Astrocyte (in vitro differentiated cells and primary cell): ENCODE data around the gene NAALADL1. TPM values are rescaled to one million over a fixed set of nuclear protein-coding genes. Genes with fewer than 3 reads are reported as not detected.

Experiments used
- DNase-seq: peaks from one replicate; pipeline ENCODE4 v3.0.0-alpha.2; 2010; ENCODE audit warnings: low read depth
- FAIRE-seq: peaks from 2 replicates; lab custom pipeline; 2011; peaks lifted over from hg19 to GRCh38; lab: Jason Lieb, UNC
- H2AFZ ChIP-seq: 2 replicates; pipeline ENCODE4 v1.6.0; 2012; ENCODE audit warnings: low read depth, low read length, inconsistent platforms
- H3K27ac ChIP-seq: 2 replicates; pipeline ENCODE4 v1.5.1; 2011; ENCODE audit warnings: low read depth, low read length, inconsistent platforms
- H3K27me3 ChIP-seq: 2 replicates; pipeline ENCODE4 v1.6.0; 2011; ENCODE audit warnings: low read length, inconsistent platforms; ENCODE audit not compliant: insufficient read depth
- H3K36me3 ChIP-seq: 2 replicates; pipeline ENCODE4 v1.5.1; 2011; ENCODE audit warnings: low read length, inconsistent platforms; ENCODE audit not compliant: insufficient read depth
- H3K4me1 ChIP-seq: 2 replicates; pipeline ENCODE4 v1.5.1; 2011; ENCODE audit warnings: low read length, inconsistent platforms; ENCODE audit not compliant: insufficient read depth
- H3K4me2 ChIP-seq: 2 replicates; pipeline ENCODE4 v1.6.0; 2012; ENCODE audit warnings: low read length, inconsistent platforms
- H3K4me3 ChIP-seq: 2 replicates; pipeline ENCODE4 v1.5.1; 2011; ENCODE audit warnings: low read depth, mild to moderate bottlenecking, low read length, inconsistent platforms; ENCODE audit not compliant: insufficient read depth
- H3K79me2 ChIP-seq: 2 replicates; pipeline ENCODE4 v1.6.0; 2012; ENCODE audit warnings: mild to moderate bottlenecking, low read length, inconsistent platforms; ENCODE audit not compliant: insufficient read depth
- H3K9ac ChIP-seq: 2 replicates; pipeline ENCODE4 v1.6.0; 2012; ENCODE audit warnings: mild to moderate bottlenecking, low read length, inconsistent platforms
- H3K9me3 ChIP-seq: 2 replicates; pipeline ENCODE4 v1.5.1; 2012; ENCODE audit warnings: low read depth, mild to moderate bottlenecking, low read length, inconsistent platforms; ENCODE audit not compliant: insufficient read depth
- H4K20me1 ChIP-seq: 2 replicates; pipeline ENCODE4 v1.6.0; 2012; ENCODE audit warnings: low read length, inconsistent platforms; ENCODE audit not compliant: insufficient read depth
- H3K27ac Mint-ChIP-seq: one replicate; pipeline ENCODE4 v1.8.0; 2021; ENCODE audit warnings: mild to moderate bottlenecking, mixed read lengths; ENCODE audit not compliant: unreplicated experiment
- H3K27me3 Mint-ChIP-seq: one replicate; pipeline ENCODE4 v1.8.0; 2021; ENCODE audit warnings: low read depth, mixed read lengths; ENCODE audit not compliant: unreplicated experiment
- H3K36me3 Mint-ChIP-seq: one replicate; pipeline ENCODE4 v1.8.0; 2021; ENCODE audit warnings: low read depth, mixed read lengths; ENCODE audit not compliant: unreplicated experiment
- H3K4me1 Mint-ChIP-seq: one replicate; pipeline ENCODE4 v1.8.0; 2021; ENCODE audit warnings: low read depth, mixed read lengths; ENCODE audit not compliant: unreplicated experiment
- H3K4me3 Mint-ChIP-seq: one replicate; pipeline ENCODE4 v1.8.0; 2021; ENCODE audit warnings: mild to moderate bottlenecking, moderate library complexity, mixed read lengths; ENCODE audit not compliant: unreplicated experiment
- H3K9me3 Mint-ChIP-seq: one replicate; pipeline ENCODE4 v1.8.0; 2021; ENCODE audit warnings: mild to moderate bottlenecking, mixed read lengths; ENCODE audit not compliant: unreplicated experiment
- CTCF ChIP-seq: IDR thresholded peaks from 2 replicates; pipeline ENCODE4 v1.5.1; 2011; ENCODE audit warnings: low read depth, mild to moderate bottlenecking, inconsistent platforms, low read length, moderate library complexity; ENCODE audit not compliant: insufficient read depth
- EZH2 ChIP-seq: IDR thresholded peaks from 2 replicates; pipeline ENCODE4 v1.6.1; 2012; ENCODE audit warnings: mild to moderate bottlenecking, low read length, inconsistent platforms; ENCODE audit not compliant: insufficient read depth
- total RNA-seq: library from RNA; stranded (reverse); gene quantifications from 2 replicates; pipeline ENCODE4 v1.2.1, GENCODE V29; 2021

The NAALADL1 gene
- total RNA-seq, 1 donor from 2014 or later = not detected

- no peak for TF ChIP-seq CTCF
- no peak for TF ChIP-seq EZH2
- H3K27me3 Mint-ChIP-seq = peaks cover 34% of the 10 kb centered on the region
Observed at GRCh38 chr11:65059523-65059922, 1.2 kb upstream of the NAALADL1 start.

GRCh38 chr11:65058012-65058411, 341 bp downstream of the NAALADL1 start:
- no peak overlapping the region for H3K4me2 ChIP-seq
- FAIRE-seq = no peak
- H3K27me3 Mint-ChIP-seq = peaks cover 40% of the 10 kb centered on the region
- no peak overlapping the region for H2AFZ ChIP-seq
- H3K9ac ChIP-seq = no peak overlapping the region
- no peaks in the 10 kb centered on the region for H3K36me3 ChIP-seq
- H3K36me3 Mint-ChIP-seq = peaks cover 3% of the 10 kb centered on the region
- peaks cover 9% of the 10 kb centered on the region for H3K4me1 Mint-ChIP-seq
- H4K20me1 ChIP-seq = no peaks in the 10 kb centered on the region
- no peak overlapping the region for H3K27ac ChIP-seq
- no peak overlapping the region for H3K4me3 Mint-ChIP-seq
- H3K9me3 Mint-ChIP-seq = no peaks in the 10 kb centered on the region
- DNase-seq = no peak
- no peak for TF ChIP-seq CTCF
- TF ChIP-seq EZH2 = no peak
- H3K79me2 ChIP-seq = no peaks in the 10 kb centered on the region
- no peaks in the 10 kb centered on the region for H3K9me3 ChIP-seq
- no peak overlapping the region for H3K4me3 ChIP-seq
- H3K4me1 ChIP-seq = no peaks in the 10 kb centered on the region
- H3K27me3 ChIP-seq = peaks cover 3% of the 10 kb centered on the region
- H3K27ac Mint-ChIP-seq = no peak overlapping the region

More at GRCh38 chr11:65059523-65059922, 1.2 kb upstream of the NAALADL1 start:
- no peak overlapping the region for H3K4me3 ChIP-seq
- no peak overlapping the region for H2AFZ ChIP-seq
- H3K9ac ChIP-seq = no peak overlapping the region
- Mint-ChIP-seq H3K9me3 (no peaks in the 10 kb centered on the region), H3K4me1 (peaks cover 9% of the 10 kb centered on the region), H3K27ac (no peak overlapping the region), H3K4me3 (no peak overlapping the region), H3K36me3 (peaks cover 3% of the 10 kb centered on the region)
- no peaks in the 10 kb centered on the region for H3K79me2 ChIP-seq
- no peak overlapping the region for H3K4me2 ChIP-seq
- H3K9me3 ChIP-seq = no peaks in the 10 kb centered on the region
- no peak overlapping the region for H3K27ac ChIP-seq
- H3K4me1 ChIP-seq = no peaks in the 10 kb centered on the region
- no peaks in the 10 kb centered on the region for H4K20me1 ChIP-seq
- FAIRE-seq (no peak), DNase-seq (no peak)
- H3K27me3 ChIP-seq = no peaks in the 10 kb centered on the region
- H3K36me3 ChIP-seq = no peaks in the 10 kb centered on the region

GRCh38 chr11:65057526-65057925, 827 bp downstream of the NAALADL1 start:
- Histone ChIP-seq H3K4me3 (no peak overlapping the region), H2AFZ (no peak overlapping the region), H3K4me1 (no peaks in the 10 kb centered on the region), H4K20me1 (no peaks in the 10 kb centered on the region), H3K4me2 (no peak overlapping the region), H3K27me3 (peaks cover 3% of the 10 kb centered on the region), H3K9me3 (no peaks in the 10 kb centered on the region), H3K79me2 (no peaks in the 10 kb centered on the region), H3K9ac (no peak overlapping the region), H3K27ac (no peak overlapping the region), H3K36me3 (no peaks in the 10 kb centered on the region)
- no peaks in the 10 kb centered on the region for H3K9me3 Mint-ChIP-seq
- no peak for DNase-seq
- peaks cover 9% of the 10 kb centered on the region for H3K4me1 Mint-ChIP-seq
- H3K27me3 Mint-ChIP-seq = peaks cover 40% of the 10 kb centered on the region
- peaks cover 3% of the 10 kb centered on the region for H3K36me3 Mint-ChIP-seq
- no peak for FAIRE-seq
- TF ChIP-seq CTCF (no peak), EZH2 (no peak)
- H3K27ac Mint-ChIP-seq = no peak overlapping the region
- H3K4me3 Mint-ChIP-seq = no peak overlapping the region
